ENCODE results near the gene MAP7D1.

DNA sequence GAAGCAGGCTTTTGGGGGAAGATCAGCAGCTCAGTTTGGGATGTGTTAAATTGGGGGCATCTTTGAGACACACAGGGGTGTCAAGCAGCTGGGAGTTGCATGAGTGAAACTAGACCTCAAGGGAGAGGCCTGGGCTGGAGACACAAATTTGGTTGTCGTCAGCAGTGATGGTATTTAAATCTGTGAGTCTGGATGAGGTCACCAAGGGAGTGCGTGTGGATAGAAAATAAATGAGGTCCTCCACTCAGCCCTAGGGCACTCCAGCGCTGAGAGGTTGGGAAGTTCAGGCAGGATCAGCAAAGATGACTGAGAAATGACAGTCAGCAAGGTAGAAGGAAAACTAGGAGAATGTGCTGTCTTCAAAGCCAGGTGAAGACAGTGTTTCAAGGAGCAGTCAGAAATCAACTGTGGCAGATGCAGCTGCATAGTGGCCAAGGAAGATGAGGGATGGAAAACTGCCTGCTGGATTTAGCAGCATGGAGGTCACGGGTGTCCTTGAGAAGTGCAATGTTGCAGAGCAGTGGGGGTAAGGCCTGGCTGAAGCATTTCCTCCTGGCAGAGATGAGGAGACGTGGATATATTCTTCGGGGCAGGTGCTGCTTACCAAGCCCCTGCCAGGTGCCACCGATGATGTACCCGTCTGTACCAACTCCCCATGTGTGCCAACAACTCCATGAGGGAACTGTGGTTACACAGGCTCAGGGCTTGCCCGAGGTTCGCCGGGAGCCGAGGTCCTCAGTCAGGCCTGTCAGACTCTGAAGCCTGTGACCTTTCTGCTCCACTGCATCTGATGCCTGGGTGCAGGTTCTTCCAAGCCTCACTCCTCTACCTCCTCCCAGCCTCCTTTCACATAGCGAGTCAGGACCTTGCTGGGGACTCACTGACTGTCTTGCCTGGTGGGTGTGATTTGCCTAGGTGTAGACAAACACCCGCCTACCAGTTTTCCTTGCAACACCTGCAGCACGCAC lies 11.3 kb downstream of the MAP7D1 start:
- TF ChIP-seq, protein P1, sequence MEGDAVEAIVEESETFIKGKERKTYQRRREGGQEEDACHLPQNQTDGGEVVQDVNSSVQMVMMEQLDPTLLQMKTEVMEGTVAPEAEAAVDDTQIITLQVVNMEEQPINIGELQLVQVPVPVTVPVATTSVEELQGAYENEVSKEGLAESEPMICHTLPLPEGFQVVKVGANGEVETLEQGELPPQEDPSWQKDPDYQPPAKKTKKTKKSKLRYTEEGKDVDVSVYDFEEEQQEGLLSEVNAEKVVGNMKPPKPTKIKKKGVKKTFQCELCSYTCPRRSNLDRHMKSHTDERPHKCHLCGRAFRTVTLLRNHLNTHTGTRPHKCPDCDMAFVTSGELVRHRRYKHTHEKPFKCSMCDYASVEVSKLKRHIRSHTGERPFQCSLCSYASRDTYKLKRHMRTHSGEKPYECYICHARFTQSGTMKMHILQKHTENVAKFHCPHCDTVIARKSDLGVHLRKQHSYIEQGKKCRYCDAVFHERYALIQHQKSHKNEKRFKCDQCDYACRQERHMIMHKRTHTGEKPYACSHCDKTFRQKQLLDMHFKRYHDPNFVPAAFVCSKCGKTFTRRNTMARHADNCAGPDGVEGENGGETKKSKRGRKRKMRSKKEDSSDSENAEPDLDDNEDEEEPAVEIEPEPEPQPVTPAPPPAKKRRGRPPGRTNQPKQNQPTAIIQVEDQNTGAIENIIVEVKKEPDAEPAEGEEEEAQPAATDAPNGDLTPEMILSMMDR (conservative IDR thresholded peaks at IDR 0.05 in 1 of 2, IDR thresholded peaks at IDR 0.05 in 1 of 2; ENCODE audit: low read depth in 1 of 2, low read length in 2 of 2), result no peak
- TF ChIP-seq EZH2 (IDR thresholded peaks at IDR 0.05; ENCODE audit: low read length, missing control alignments), result no peak
